Posterior cingulate gyrus (tissue), 11 donors: ENCODE data around the gene SERPINA4.
"Not testable (repeated sequence)": the region's sequence is repeated elsewhere in the genome, so short reads cannot be mapped to it uniquely, and the experiment has no call there.

Experiments used
- DNase-seq, 10 donors: peaks; one replicate each; pipeline versions ENCODE4 v3.0.0 to v3.0.0-alpha.2; 2020 to 2021; ENCODE audit warnings: mixed read lengths in 3 of 10
- intact Hi-C: fragments of 100-400 bp; cut with DNase I; formaldehyde crosslinking; loops from one replicate; pipeline ENCODE4 v1.15.1; 2023

Gene SERPINA4

GRCh38 chr14:94562941-94563883, 2.0 kb downstream of the SERPINA4 start:
- peak in 1 of 10 donors; percentile 61 for DNase-seq
- intact Hi-C loops = no loop called here

GRCh38 chr14:94564381-94564780, 3.1 kb downstream of the SERPINA4 start:
- no peak for DNase-seq
- intact Hi-C loops = no loop called here

- peak in 1 of 10 donors; percentile 1 for DNase-seq
- intact Hi-C loops = no loop called here
Observed at GRCh38 chr14:94568186-94568585, 6.9 kb downstream of the SERPINA4 start.

- intact Hi-C loops = no loop called here
- peak in 1 of 10 donors; percentile 5 for DNase-seq
Observed at GRCh38 chr14:94569381-94570001, 8.2 kb downstream of the SERPINA4 start.

GRCh38 chr14:94570002-94570400, 8.8 kb downstream of the SERPINA4 start:
- intact Hi-C loops = no loop called here
- DNase-seq = no peak

- intact Hi-C loops = no loop called here
- peak in 1 of 10 donors; percentile 2 for DNase-seq
Observed at GRCh38 chr14:94570440-94570839, 9.2 kb downstream of the SERPINA4 start.

- intact Hi-C loops = no loop called here
- DNase-seq = peak in 1 of 10 donors; percentile 11
Observed at GRCh38 chr14:94571395-94571794, 10.2 kb downstream of the SERPINA4 start.

GRCh38 chr14:94571950-94572349, 10.7 kb downstream of the SERPINA4 start:
- DNase-seq = peak in 1 of 10 donors; percentile 7
- intact Hi-C loops = no loop called here

- intact Hi-C loops = no loop called here
- peak in 1 of 10 donors; percentile 0 for DNase-seq
Observed at GRCh38 chr14:94572637-94573303, 11.5 kb downstream of the SERPINA4 start.

- DNase-seq = no peak
- intact Hi-C loops = no loop called here
Observed at GRCh38 chr14:94573475-94574277, 12.4 kb downstream of the SERPINA4 start.

GRCh38 chr14:94574336-94574735, 13.1 kb downstream of the SERPINA4 start:
- intact Hi-C loops = no loop called here
- peak in 1 of 10 donors; percentile 3 for DNase-seq

- intact Hi-C loops = no loop called here
- DNase-seq = peak in 1 of 10 donors; percentile 7
Observed at GRCh38 chr14:94575730-94576585, 14.7 kb downstream of the SERPINA4 start.

- intact Hi-C loops, DNase-seq: not testable (repeated sequence)
Observed at GRCh38 chr14:94577472-94577871, 16.2 kb downstream of the SERPINA4 start.

- intact Hi-C loops = no loop called here
- no peak for DNase-seq
Observed at GRCh38 chr14:94578712-94579111, 17.5 kb downstream of the SERPINA4 start.

- DNase-seq = peak in 3 of 10 donors; percentile 29 to 86 (median 68)
Observed at GRCh38 chr14:94581127-94581999, 20.1 kb downstream of the SERPINA4 start, which contains the start of gene SERPINA5. SERPINA5 (plus strand) TSS chr14:94581426; CDS start chr14:94587363, 5,937 bp downstream.

GRCh38 chr14:94582199-94582750, 21.0 kb downstream of the SERPINA4 start:
- intact Hi-C loops = no loop called here
- DNase-seq = peak in 1 of 10 donors; percentile 57

More at GRCh38 chr14:94581127-94581999, 20.1 kb downstream of the SERPINA4 start, which contains the start of gene SERPINA5:
- intact Hi-C loops = no loop called here

GRCh38 chr14:94582851-94583250, 21.6 kb downstream of the SERPINA4 start:
- DNase-seq = peak in 1 of 10 donors; percentile 36
- intact Hi-C loops = no loop called here

GRCh38 chr14:94583557-94583956, 22.3 kb downstream of the SERPINA4 start:
- DNase-seq = peak in 1 of 10 donors; percentile 21
- intact Hi-C loops = no loop called here
